HG02588 (cell line): Measurements from ENCODE around the gene SRD5A3.
A peak's percentile ranks its signal among the peaks of the same experiment; 100 is the strongest.

Experiments used
- ATAC-seq: cut with Tn5 transposase; IDR thresholded peaks from one replicate; pipeline ENCODE4 v1.9.1; 2021; ENCODE audit warnings: mild to moderate bottlenecking, moderate library complexity; ENCODE audit not compliant: unreplicated experiment

Gene SRD5A3

GRCh38 chr4:55372259-55372658 lies 26.2 kb downstream of the SRD5A3 start:
- no peak for ATAC-seq

- no peak for ATAC-seq
Observed at GRCh38 chr4:55373461-55373860, 27.4 kb downstream of the SRD5A3 start.

- no peak for ATAC-seq
Observed at GRCh38 chr4:55376698-55377097, 30.7 kb downstream of the SRD5A3 start.

GRCh38 chr4:55378617-55379467 lies 32.8 kb downstream of the SRD5A3 start:
- ATAC-seq = no peak

- ATAC-seq = no peak
Observed at GRCh38 chr4:55380576-55380975, 34.5 kb downstream of the SRD5A3 start.

GRCh38 chr4:55381502-55381901 lies 35.5 kb downstream of the SRD5A3 start:
- no peak for ATAC-seq

GRCh38 chr4:55382488-55383003 lies 36.5 kb downstream of the SRD5A3 start:
- ATAC-seq = no peak

GRCh38 chr4:55385201-55385649 lies 39.2 kb downstream of the SRD5A3 start:
- no peak for ATAC-seq

- peak; percentile 79 for ATAC-seq
Observed at GRCh38 chr4:55386073-55386472, 40.0 kb downstream of the SRD5A3 start.

- ATAC-seq = no peak
Observed at GRCh38 chr4:55386840-55387239, 40.8 kb downstream of the SRD5A3 start.

GRCh38 chr4:55393461-55394320 lies 47.6 kb downstream of the SRD5A3 start:
- ATAC-seq = no peak

- ATAC-seq = peak; percentile 0
Observed at GRCh38 chr4:55395218-55395528, 49.1 kb downstream of the SRD5A3 start.

- peak; percentile 95 for ATAC-seq
Observed at GRCh38 chr4:55395529-55396307, 49.7 kb downstream of the SRD5A3 start, which contains the start of gene TMEM165. TSS of gene TMEM165 (plus strand) at chr4:55395957. CDS start at chr4:55396190, 233 bp downstream.

- ATAC-seq = peak; percentile 26
Observed at GRCh38 chr4:55396308-55397125, 50.5 kb downstream of the SRD5A3 start.

GRCh38 chr4:55397126-55397436 lies 51.0 kb downstream of the SRD5A3 start:
- ATAC-seq = no peak

GRCh38 chr4:55397520-55398321 lies 51.7 kb downstream of the SRD5A3 start:
- ATAC-seq = no peak

- ATAC-seq = no peak
Observed at GRCh38 chr4:55398461-55398860, 52.4 kb downstream of the SRD5A3 start.

GRCh38 chr4:55398966-55399365 lies 52.9 kb downstream of the SRD5A3 start:
- no peak for ATAC-seq

GRCh38 chr4:55399581-55399980 lies 53.5 kb downstream of the SRD5A3 start:
- ATAC-seq = no peak
